Activated CD4-positive, alpha-beta T cell treated with anti-CD3 and anti-CD28 coated beads, Interleukin-2, amount 10 ng/mL, durations not matched to agents 24 days and 14 days (primary cell): ENCODE measurements around the gene TMEM109. TPM values are rescaled to one million over a fixed set of nuclear protein-coding genes. Genes with fewer than 3 reads are reported as not detected.

ENCODE experiments used
- DNase-seq: peaks from one replicate; pipeline ENCODE4 v3.0.0; 2022
- H3K27ac Mint-ChIP-seq: one replicate; pipeline ENCODE4 v1.8.0; 2022; ENCODE audit warnings: mild to moderate bottlenecking, mixed read lengths
- H3K27me3 Mint-ChIP-seq: one replicate; pipeline ENCODE4 v1.8.0; 2022; ENCODE audit warnings: mixed read lengths
- H3K36me3 Mint-ChIP-seq: one replicate; pipeline ENCODE4 v1.8.0; 2022; ENCODE audit warnings: low read depth, mild to moderate bottlenecking, mixed read lengths
- H3K4me1 Mint-ChIP-seq: one replicate; pipeline ENCODE4 v1.8.0; 2021; ENCODE audit warnings: mixed read lengths
- H3K4me3 Mint-ChIP-seq: one replicate; pipeline ENCODE4 v1.8.0; 2022; ENCODE audit warnings: mild to moderate bottlenecking, moderate library complexity, mixed read lengths
- H3K9me3 Mint-ChIP-seq: one replicate; pipeline ENCODE4 v1.8.0; 2021; ENCODE audit warnings: mixed read lengths
- intact Hi-C: fragments of 100-400 bp; cut with micrococcal nuclease; formaldehyde crosslinking; loops from one replicate; pipeline ENCODE4 v1.15.1; 2023
- total RNA-seq: library from RNA; stranded (reverse); gene quantifications from 2 replicates; pipeline ENCODE4 v1.2.3, GENCODE V29; 2022

The TMEM109 gene
- total RNA-seq, 1 donor from 2014 or later, result 144 TPM

DNA sequence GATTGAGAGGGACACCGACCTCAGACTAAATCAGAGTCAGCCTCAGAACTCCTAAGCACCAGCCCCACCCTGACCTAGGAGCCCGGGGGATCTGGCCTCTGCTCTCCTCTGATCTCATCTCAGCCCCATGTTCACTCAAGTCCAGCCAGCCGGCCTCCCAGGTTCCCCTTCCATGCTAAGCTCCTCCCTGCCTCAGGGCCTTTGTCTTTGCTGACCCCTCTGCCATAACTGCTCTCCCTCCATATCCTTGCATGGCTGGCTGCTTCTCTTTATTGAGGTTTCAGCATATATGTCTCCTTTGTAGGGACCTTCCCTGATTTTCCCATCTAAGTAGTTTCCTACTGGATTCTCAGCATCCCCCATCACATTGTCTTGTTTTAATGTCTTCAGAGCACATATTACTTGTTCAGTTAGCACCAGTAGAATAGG is 38.8 kb downstream of the TMEM109 start:
- Mint-ChIP-seq H3K4me3 (peak overlapping the region; percentile 82), H3K9me3 (no peaks in the 10 kb centered on the region), H3K27me3 (peaks cover 35% of the 10 kb centered on the region), H3K36me3 (no peaks in the 10 kb centered on the region), H3K4me1 (peaks cover 16% of the 10 kb centered on the region), H3K27ac (peak overlapping the region; percentile 20)
- no peak for DNase-seq
- intact Hi-C loops, result loop anchor here (1.0 kb wide), 1 partner anchor 37 kb away; no protein-coding TSS in a partner anchor

DNA sequence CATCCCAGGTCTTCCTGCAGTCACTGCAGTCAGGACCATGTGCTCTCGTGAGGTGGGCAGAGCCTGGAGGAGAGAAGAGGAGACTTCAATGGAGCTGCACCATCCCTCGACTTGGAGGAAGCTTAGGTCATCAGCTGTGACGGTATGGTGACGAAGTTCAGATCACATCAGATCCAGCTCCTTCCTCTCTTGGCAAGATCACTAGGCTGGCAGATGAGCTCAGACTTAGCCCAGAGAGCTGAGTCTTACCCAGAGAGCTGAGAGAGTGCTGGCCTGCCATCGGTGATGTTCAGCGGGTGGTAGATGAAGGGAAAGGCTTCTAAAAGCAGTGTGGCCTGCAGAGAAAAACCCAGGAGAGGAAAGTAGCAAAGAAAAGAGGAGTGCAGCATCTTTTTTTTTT is 39.8 kb downstream of the TMEM109 start:
- peaks cover 31% of the 10 kb centered on the region for H3K27me3 Mint-ChIP-seq
- intact Hi-C loops, result no loop called here
- no peak overlapping the region for H3K4me3 Mint-ChIP-seq
- H3K27ac Mint-ChIP-seq, result no peak overlapping the region
- H3K9me3 Mint-ChIP-seq, result no peaks in the 10 kb centered on the region
- peaks cover 16% of the 10 kb centered on the region for H3K4me1 Mint-ChIP-seq
- DNase-seq, result no peak
- no peaks in the 10 kb centered on the region for H3K36me3 Mint-ChIP-seq

DNA sequence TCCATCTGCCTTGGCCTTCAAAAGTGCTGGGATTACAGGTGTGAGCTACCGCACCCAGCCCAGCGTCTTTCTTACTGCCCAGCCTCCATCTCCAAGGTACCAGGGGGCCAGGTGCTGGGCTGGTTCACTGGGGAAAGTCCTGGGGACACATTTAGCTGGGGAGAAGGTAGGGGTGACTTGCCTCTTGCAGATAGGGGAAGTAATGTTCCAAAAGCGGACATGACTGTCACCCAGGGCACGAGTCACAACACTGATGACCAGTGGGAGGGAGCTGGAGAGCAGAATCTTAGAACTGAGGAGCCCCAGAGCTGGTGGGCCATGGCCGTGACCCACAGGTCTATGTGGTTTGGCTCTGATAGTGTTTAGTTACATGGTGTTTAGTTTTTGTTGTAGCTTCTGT is 40.5 kb downstream of the TMEM109 start:
- intact Hi-C loops, result no loop called here
- Mint-ChIP-seq H3K9me3 (no peaks in the 10 kb centered on the region), H3K36me3 (no peaks in the 10 kb centered on the region), H3K4me1 (peaks cover 16% of the 10 kb centered on the region), H3K4me3 (no peak overlapping the region), H3K27ac (no peak overlapping the region), H3K27me3 (peaks cover 30% of the 10 kb centered on the region)
- no peak for DNase-seq

DNA sequence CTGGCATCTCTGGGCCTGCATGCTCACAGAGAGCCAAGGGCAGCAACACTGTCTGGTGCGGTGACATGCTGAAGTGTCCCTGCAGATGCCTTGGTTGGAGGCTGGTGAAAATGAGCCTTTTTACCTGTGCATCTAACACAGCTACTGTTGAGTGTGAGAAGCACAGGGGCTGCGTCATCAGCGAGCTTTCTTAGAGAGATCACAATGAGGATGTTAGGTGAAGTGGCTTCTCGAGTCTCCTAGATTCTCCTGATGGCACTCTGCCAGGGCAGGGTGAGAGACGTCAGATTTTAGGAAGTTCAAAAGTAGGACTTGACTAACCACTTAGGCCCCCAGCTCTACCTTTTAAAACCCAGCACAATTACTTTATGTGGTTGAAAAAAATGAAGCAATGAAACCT is 41.6 kb downstream of the TMEM109 start:
- no peak overlapping the region for H3K4me3 Mint-ChIP-seq

DNA sequence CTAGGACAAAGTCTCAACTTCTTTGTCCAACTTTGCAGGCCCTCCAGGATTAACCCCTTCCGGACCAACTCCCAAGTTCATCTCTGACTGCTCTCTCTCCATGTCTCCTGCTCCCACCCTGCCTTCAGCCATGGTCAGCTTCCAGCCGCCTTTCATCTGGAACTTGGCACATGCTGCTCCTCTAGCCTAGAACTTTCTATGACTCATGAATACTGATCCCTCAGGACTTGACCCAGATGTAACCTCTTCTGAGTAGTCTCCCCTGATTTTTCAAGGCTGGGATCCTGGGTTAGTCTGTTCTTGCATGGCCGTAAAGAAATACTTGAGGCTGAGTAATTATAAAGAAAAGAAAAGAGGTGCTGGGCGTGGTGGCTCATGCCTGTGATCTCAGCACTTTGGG is 43.2 kb downstream of the TMEM109 start:
- no peak for DNase-seq
- intact Hi-C loops, result no loop called here
- Mint-ChIP-seq H3K4me1 (peaks cover 9% of the 10 kb centered on the region), H3K36me3 (no peaks in the 10 kb centered on the region), H3K9me3 (no peaks in the 10 kb centered on the region), H3K4me3 (no peak overlapping the region), H3K27me3 (peaks cover 39% of the 10 kb centered on the region), H3K27ac (no peak overlapping the region)

More for the DNA sequence above, 41.6 kb downstream of the TMEM109 start:
- Mint-ChIP-seq H3K27me3 (peaks cover 36% of the 10 kb centered on the region), H3K9me3 (no peaks in the 10 kb centered on the region), H3K36me3 (no peaks in the 10 kb centered on the region), H3K27ac (no peak overlapping the region), H3K4me1 (peaks cover 16% of the 10 kb centered on the region)
- DNase-seq, result no peak
- intact Hi-C loops, result no loop called here

DNA sequence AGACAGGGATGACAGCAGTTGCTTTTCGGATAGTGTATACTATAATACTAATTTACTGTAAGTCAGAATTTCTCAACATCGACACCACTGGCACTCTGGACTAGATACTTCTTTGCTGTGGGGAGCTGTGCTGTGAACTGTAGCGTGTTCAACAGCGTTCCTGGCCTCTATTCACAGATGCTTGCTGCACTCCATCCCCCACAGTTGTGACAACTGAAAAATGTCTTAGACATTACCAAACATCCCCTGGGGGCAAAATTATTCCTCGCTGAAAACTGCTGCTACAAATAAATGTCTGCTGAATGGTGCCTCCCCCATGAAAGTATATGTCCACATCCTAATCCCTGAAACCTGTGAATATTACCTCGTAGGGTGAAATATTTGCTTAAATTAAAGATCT is 45.5 kb downstream of the TMEM109 start:
- no peak overlapping the region for H3K4me3 Mint-ChIP-seq
- intact Hi-C loops, result no loop called here
- peaks cover 32% of the 10 kb centered on the region for H3K27me3 Mint-ChIP-seq
- no peaks in the 10 kb centered on the region for H3K36me3 Mint-ChIP-seq
- H3K27ac Mint-ChIP-seq, result no peak overlapping the region
- H3K4me1 Mint-ChIP-seq, result no peaks in the 10 kb centered on the region
- no peak for DNase-seq
- no peaks in the 10 kb centered on the region for H3K9me3 Mint-ChIP-seq

DNA sequence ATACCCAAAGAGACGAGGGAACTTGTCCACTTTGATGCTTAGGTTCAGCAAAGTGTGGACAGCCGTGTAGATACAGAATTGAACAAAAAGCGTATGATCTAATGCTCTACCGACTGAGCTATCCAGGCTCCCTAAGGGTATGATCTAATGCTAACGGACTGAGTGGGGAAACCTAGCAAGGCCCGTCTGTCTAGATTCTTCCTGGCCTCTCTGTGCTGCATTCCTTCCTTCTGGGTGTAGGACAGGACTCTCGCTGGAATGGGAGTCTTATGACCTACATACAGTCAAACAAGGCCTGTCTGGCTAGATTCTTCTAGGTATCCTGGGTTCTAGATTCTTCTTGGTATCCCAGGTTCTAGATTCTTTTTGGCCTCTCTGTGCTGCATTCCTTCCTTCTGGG is 46.4 kb downstream of the TMEM109 start:
- no peak overlapping the region for H3K27ac Mint-ChIP-seq

DNA sequence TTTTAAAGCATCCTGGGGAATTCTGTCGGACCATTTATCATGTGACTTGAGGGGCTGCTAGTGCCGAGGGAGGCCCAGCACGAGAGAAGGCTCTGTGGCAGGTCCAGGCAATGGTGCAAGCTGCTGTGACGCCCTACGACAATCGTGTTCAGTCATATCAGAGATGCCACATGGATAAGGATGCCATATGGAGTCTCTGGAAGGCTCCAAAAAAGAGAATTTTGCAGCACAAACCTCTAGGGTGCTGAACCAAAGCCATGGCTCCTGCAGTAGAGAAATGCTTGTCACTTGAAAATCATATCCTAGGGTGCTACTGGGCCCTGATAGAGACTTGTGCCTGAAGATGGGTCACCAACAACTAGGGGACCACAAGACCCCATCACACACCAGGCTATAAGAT is 50.8 kb downstream of the TMEM109 start:
- Mint-ChIP-seq H3K27me3 (peaks cover 34% of the 10 kb centered on the region), H3K9me3 (no peaks in the 10 kb centered on the region), H3K27ac (no peak overlapping the region), H3K4me1 (peaks cover 3% of the 10 kb centered on the region), H3K4me3 (no peak overlapping the region), H3K36me3 (peaks cover 2% of the 10 kb centered on the region)
- intact Hi-C loops, result no loop called here
- no peak for DNase-seq

More for the DNA sequence above, 46.4 kb downstream of the TMEM109 start:
- DNase-seq, result no peak
- no peaks in the 10 kb centered on the region for H3K36me3 Mint-ChIP-seq
- no peaks in the 10 kb centered on the region for H3K9me3 Mint-ChIP-seq
- intact Hi-C loops, result no loop called here
- H3K4me1 Mint-ChIP-seq, result no peaks in the 10 kb centered on the region
- peaks cover 33% of the 10 kb centered on the region for H3K27me3 Mint-ChIP-seq
- no peak overlapping the region for H3K4me3 Mint-ChIP-seq

DNA sequence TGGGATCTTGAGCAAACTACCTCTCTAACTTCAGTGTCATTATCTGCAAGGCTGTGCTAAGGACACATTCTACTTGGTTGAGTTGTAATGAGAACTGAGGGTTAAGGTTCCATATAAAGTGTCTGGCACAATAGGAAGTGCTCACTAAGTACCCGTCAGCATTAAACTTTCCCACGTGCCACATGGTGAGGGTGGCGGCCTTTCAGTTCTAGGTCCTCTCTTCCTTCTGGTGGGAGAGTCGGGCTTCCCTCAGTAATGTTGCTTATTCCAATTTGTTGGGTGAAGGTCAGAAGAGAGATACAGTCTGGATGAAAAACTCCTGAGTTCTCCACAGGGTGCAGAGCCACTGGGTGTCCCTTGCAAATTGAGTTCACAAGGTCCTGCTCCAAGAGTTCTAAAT is 52.9 kb downstream of the TMEM109 start:
- H3K36me3 Mint-ChIP-seq, result peaks cover 5% of the 10 kb centered on the region
- H3K27me3 Mint-ChIP-seq, result peaks cover 17% of the 10 kb centered on the region
- H3K27ac Mint-ChIP-seq, result no peak overlapping the region
- DNase-seq, result no peak
- peaks cover 18% of the 10 kb centered on the region for H3K4me1 Mint-ChIP-seq
- H3K4me3 Mint-ChIP-seq, result no peak overlapping the region
- H3K9me3 Mint-ChIP-seq, result no peaks in the 10 kb centered on the region
- intact Hi-C loops, result no loop called here

DNA sequence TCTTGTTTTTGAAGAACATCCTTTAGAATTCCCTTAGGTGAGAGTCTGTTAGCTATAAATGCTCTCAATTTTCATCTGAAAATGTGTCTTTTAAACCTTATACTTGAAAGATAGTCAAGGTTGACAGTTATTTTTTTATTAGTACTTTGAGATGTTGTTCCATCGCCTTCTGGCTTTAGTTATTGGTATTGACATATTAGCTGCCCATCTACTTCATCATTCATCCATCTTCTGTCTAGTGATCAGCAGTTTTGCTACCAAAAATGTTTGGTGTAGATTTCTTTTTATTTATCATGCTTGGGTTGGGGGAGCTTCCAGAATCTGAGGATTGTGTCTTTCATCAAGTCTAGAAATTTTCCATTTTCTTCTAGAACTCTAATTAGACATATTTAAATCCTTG is 54.3 kb downstream of the TMEM109 start:
- Mint-ChIP-seq H3K27ac (no peak overlapping the region), H3K36me3 (peaks cover 14% of the 10 kb centered on the region), H3K4me3 (no peak overlapping the region), H3K9me3 (no peaks in the 10 kb centered on the region), H3K4me1 (peaks cover 18% of the 10 kb centered on the region), H3K27me3 (peaks cover 11% of the 10 kb centered on the region)
- no peak for DNase-seq
- intact Hi-C loops, result no loop called here

DNA sequence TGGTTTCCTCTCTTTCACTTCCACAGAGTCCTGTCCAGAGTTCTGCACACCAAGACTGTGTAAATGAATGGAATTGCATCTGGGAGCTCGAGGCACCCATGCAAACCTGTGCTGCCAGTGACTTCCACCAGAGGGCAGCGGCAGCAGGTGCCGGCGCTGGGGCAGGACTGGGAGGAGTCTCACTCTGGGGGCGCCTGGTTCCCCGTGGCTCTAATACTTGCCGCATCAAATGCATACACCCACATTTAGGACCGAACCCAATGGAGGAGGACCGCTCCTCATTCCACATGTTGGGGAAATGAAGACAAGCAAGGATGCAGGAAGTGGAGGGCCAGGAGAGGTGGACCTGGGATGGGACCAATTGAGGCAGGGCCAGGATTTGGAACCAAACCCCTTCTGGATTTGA is 56.4 kb downstream of the TMEM109 start:
- Mint-ChIP-seq H3K36me3 (peaks cover 34% of the 10 kb centered on the region), H3K4me3 (peak overlapping the region; percentile 93), H3K9me3 (no peaks in the 10 kb centered on the region), H3K4me1 (peaks cover 25% of the 10 kb centered on the region), H3K27me3 (peaks cover 11% of the 10 kb centered on the region), H3K27ac (peak overlapping the region; percentile 64)
- intact Hi-C loops, result loop anchor here (1.0 to 2.0 kb wide), 3 partner anchors 52 to 217 kb away; no protein-coding TSS in a partner anchor
- DNase-seq, result peak; percentile 95

DNA sequence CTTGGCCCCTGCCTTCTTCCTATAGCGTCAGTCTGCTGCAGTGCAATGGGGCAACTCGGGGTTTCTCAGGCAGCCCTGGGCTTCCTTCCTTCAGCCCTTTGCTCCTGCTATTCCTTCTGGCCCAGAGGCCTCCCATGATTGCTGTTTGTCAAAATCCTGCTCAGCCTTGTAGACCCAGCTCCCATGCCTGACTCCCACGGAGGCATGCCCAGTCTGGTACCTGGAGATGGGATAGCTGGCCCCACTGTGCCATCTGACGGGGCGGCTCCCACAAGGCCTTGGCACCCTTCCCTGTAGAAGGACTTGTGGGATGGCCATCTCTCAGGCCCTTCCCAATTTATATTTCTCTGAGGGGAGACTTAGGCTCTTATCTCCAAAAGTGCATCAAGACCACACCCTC is 56.9 kb downstream of the TMEM109 start:
- H3K27me3 Mint-ChIP-seq, result peaks cover 7% of the 10 kb centered on the region
- H3K36me3 Mint-ChIP-seq, result peaks cover 36% of the 10 kb centered on the region
- H3K4me3 Mint-ChIP-seq, result peak overlapping the region; percentile 93
- H3K4me1 Mint-ChIP-seq, result peaks cover 25% of the 10 kb centered on the region
- H3K9me3 Mint-ChIP-seq, result no peaks in the 10 kb centered on the region
- H3K27ac Mint-ChIP-seq, result peak overlapping the region; percentile 99
- intact Hi-C loops, result loop anchor here (1.0 to 2.0 kb wide), 3 partner anchors 52 to 216 kb away; no protein-coding TSS in a partner anchor
- DNase-seq, result peak; percentile 67

DNA sequence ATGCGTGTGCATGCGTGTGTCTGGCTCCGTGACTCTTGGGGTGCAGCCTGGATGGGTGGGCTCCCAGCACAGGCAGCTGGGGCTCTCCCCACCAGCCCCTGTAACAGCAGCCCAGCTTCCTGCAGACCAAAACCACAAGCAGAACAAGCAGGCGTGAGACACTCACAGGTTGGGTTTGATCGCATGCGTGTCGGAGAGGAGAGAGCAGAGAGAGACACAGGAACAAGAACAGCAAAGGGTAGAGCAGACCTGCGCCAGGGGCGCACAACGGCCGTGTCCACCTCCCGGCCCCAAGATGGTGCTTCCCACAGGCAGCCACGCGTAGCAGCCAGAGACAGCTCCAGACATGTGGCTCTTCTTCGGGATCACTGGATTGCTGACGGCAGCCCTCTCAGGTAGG is 57.6 kb downstream of the TMEM109 start, which contains the start of gene CD6:
CD6 (plus strand) TSS at position 161 of the 400 bp plus-strand sequence; CDS start at position 347, 186 bp downstream.
- Mint-ChIP-seq H3K4me1 (peaks cover 31% of the 10 kb centered on the region), H3K27ac (peak within 1 kb of the TSS; percentile 99), H3K4me3 (peak within 1 kb of the TSS; percentile 93), H3K27me3 (peaks cover 7% of the 10 kb centered on the region), H3K36me3 (peaks cover 42% of the 10 kb centered on the region), H3K9me3 (peaks cover under 1% of the 10 kb centered on the region)
- peak; percentile 91 for DNase-seq
- intact Hi-C loops, result loop anchor here (2.0 kb wide), 1 partner anchor 51 kb away; no protein-coding TSS in a partner anchor

DNA sequence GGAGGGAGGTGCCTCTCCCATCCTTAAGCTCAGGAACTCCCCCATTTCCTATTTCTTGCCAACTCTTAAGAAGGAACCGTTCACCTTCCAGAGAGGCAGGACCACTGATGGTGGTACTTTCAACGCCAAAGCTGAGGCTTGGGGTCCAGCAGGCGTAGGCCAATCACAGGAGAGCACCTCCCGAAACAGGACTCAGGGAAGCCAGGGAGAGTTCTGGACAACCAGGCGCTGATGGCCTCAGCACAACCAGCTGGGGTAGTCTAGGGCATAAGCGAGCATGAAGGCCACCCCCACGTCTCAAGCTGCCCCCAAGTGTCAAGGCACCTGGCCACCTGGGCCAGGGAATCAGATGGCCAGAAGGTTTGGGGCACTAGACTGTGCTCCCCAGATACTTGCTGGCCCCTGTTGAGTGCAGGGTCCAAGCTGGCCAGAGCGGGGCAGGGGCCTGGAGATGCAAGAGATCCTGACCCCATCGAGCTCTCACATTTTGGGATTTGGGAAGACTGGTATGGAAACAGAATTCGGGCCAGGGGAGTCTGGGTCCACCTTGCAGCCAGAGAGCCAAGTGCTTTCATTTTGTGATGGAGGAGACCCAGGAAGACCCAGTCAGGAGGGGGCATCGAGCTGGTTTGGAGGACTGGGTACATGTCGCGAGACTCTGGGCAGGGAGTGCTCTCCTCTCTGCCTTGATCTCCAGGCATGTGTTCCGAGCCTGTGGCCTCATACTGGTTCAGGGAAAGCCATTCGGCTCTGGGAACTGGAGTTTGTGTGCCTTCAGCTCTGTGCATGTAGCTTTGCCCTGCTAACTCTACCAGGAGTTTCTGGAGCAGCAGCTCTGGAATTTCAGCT is 58.4 kb downstream of the TMEM109 start:
- Mint-ChIP-seq H3K4me3 (peak overlapping the region; percentile 93), H3K27me3 (peaks cover 6% of the 10 kb centered on the region), H3K27ac (peak overlapping the region; percentile 99), H3K4me1 (peaks cover 38% of the 10 kb centered on the region), H3K9me3 (peaks cover 3% of the 10 kb centered on the region), H3K36me3 (peaks cover 48% of the 10 kb centered on the region)
- DNase-seq, result peak; percentile 82
- intact Hi-C loops, result loop anchor here (1.0 kb wide), 1 partner anchor 57 kb away; no protein-coding TSS in a partner anchor
